ENCODE data around the gene CCDC102A.
"Not testable (repeated sequence)": the region's sequence is repeated elsewhere in the genome, so short reads cannot be mapped to it uniquely, and the experiment has no call there.

CCDC102A gene

GRCh38 chr16:57564571-57565270, 28.4 kb upstream of the CCDC102A start:
- no peak for DNase-seq

GRCh38 chr16:57563761-57564160, 27.4 kb upstream of the CCDC102A start:
- no peak for DNase-seq

GRCh38 chr16:57563487-57563750, 27.0 kb upstream of the CCDC102A start:
- no peak for DNase-seq

- no peak for DNase-seq
Observed at GRCh38 chr16:57562669-57563486, 26.5 kb upstream of the CCDC102A start.

- DNase-seq: no peak
Observed at GRCh38 chr16:57562066-57562465, 25.7 kb upstream of the CCDC102A start.

- no peak for DNase-seq
Observed at GRCh38 chr16:57559072-57559790, 22.9 kb upstream of the CCDC102A start.

GRCh38 chr16:57556941-57557541, 20.7 kb upstream of the CCDC102A start:
- DNase-seq: no peak

GRCh38 chr16:57555831-57556230, 19.5 kb upstream of the CCDC102A start:
- DNase-seq: no peak

- no peak for DNase-seq
Observed at GRCh38 chr16:57551057-57551456, 14.7 kb upstream of the CCDC102A start.

GRCh38 chr16:57549730-57550129, 13.4 kb upstream of the CCDC102A start:
- no peak for DNase-seq

- DNase-seq: no peak
Observed at GRCh38 chr16:57548408-57548807, 12.0 kb upstream of the CCDC102A start.

- DNase-seq: not testable (repeated sequence)
Observed at GRCh38 chr16:57547524-57547923, 11.2 kb upstream of the CCDC102A start.

- no peak for DNase-seq
Observed at GRCh38 chr16:57544124-57544653, 7.8 kb upstream of the CCDC102A start.

GRCh38 chr16:57541754-57542435, 5.5 kb upstream of the CCDC102A start:
- no peak for DNase-seq

- DNase-seq: no peak
Observed at GRCh38 chr16:57540906-57541753, 4.8 kb upstream of the CCDC102A start.

GRCh38 chr16:57540387-57540786, 4.0 kb upstream of the CCDC102A start:
- DNase-seq: no peak

- DNase-seq: no peak
Observed at GRCh38 chr16:57539072-57539796, 2.9 kb upstream of the CCDC102A start.

- DNase-seq: no peak
Observed at GRCh38 chr16:57538235-57538721, 1.9 kb upstream of the CCDC102A start.

GRCh38 chr16:57537581-57538234, 1.3 kb upstream of the CCDC102A start:
- no peak for DNase-seq

GRCh38 chr16:57537194-57537505, 779 bp upstream of the CCDC102A start:
- DNase-seq: no peak

Data from cerebellar nuclear complex (tissue), 1 donor.